Fibroblast of pulmonary artery (primary cell): ENCODE data around the gene SNAP47.

Source experiments
- DNase-seq: peaks from one replicate; pipeline ENCODE4 v3.0.0-alpha.2; 2010; ENCODE audit warnings: low read depth
- H3K4me3 ChIP-seq: replicated peaks from 2 replicates; pipeline ENCODE4 v1.5.1; 2011; ENCODE audit warnings: low read depth, mild to moderate bottlenecking, control low read depth, low read length, moderate library complexity
- TF ChIP-seq, protein P1 (sequence below): IDR thresholded peaks from 2 replicates; pipeline ENCODE4 v1.5.1; 2011; ENCODE audit warnings: mild to moderate bottlenecking, control low read depth, low read length, inconsistent platforms; ENCODE audit errors: missing control alignments

The SNAP47 gene

GRCh38 chr1:227768640-227769039, 33.4 kb downstream of the SNAP47 start:
- no peak overlapping the region for H3K4me3 ChIP-seq
- TF ChIP-seq, protein P1, sequence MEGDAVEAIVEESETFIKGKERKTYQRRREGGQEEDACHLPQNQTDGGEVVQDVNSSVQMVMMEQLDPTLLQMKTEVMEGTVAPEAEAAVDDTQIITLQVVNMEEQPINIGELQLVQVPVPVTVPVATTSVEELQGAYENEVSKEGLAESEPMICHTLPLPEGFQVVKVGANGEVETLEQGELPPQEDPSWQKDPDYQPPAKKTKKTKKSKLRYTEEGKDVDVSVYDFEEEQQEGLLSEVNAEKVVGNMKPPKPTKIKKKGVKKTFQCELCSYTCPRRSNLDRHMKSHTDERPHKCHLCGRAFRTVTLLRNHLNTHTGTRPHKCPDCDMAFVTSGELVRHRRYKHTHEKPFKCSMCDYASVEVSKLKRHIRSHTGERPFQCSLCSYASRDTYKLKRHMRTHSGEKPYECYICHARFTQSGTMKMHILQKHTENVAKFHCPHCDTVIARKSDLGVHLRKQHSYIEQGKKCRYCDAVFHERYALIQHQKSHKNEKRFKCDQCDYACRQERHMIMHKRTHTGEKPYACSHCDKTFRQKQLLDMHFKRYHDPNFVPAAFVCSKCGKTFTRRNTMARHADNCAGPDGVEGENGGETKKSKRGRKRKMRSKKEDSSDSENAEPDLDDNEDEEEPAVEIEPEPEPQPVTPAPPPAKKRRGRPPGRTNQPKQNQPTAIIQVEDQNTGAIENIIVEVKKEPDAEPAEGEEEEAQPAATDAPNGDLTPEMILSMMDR: no peak
- no peak for DNase-seq

DNA sequence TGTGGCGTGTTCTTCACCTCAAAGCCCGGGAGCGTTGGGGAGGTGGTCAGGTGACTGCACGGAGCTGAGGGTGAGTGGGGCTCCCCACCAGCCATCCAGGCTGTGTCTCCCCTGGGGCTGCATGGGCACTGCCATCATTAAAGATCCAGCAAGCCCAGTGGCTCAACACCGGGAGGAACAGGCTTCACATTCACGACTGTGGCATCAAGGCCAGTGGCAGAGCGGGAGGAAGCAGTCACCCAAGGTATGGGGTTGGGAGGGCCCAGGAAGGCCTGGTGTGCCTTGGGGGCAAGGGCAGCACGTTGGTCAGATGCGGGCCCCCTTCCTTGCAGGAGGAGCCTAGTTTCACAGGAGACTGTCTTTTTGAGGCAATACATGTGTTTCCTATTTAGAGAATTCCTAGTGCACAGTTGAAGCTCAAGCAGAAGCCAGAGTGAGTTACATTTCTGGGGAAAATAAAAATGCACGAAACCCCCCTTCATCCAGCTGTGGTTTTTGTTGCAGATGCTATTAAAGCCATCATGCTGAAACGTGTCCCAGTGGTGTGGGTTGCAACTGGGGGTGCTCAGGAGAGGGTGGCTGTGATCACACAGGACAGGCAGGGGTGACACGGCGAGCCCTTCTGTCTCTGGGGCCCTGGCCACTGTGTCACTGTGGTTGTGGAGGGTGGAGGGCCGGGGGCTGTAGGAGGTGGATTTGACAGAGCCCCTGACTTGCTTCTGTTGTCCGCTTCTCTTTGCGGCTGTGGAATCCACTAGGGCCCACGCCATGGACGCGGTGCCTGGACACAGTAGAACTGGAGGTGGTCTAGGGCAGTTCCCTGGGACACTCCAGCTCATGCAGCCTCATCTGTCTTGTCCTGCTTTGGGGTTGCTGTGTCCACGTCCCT, 34.1 kb downstream of the SNAP47 start:
- TF ChIP-seq, protein P1: no peak
- no peak for DNase-seq
- no peak overlapping the region for H3K4me3 ChIP-seq

DNA sequence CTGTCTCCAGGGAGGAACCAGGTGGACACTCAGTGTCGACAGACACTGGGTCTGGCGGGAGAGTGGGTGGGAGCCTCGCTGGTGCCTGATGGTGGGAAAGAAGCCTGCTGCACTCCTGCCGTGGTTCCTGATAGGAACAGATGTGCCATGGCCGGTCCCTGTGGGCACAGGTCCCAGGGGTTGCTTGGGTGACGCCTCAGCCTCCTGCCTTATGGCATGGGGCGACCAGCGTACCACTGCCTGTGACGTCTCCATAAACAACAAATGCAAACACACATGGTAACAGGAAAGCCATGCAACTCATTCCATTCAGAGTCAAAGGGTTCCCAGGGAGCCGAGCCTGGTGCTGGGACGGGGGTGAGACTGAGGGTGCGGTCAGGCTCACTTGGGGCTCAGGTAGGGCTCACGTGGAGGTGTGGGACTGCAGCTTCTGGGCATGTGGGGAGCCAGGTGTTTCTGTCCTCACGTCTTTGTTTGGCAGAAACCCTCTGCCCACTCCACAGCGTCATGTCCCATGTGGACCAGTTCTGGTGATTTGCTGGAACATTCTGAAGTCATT, 34.8 kb downstream of the SNAP47 start:
- no peak for DNase-seq
- TF ChIP-seq, protein P1: no peak
- H3K4me3 ChIP-seq: no peak overlapping the region

DNA sequence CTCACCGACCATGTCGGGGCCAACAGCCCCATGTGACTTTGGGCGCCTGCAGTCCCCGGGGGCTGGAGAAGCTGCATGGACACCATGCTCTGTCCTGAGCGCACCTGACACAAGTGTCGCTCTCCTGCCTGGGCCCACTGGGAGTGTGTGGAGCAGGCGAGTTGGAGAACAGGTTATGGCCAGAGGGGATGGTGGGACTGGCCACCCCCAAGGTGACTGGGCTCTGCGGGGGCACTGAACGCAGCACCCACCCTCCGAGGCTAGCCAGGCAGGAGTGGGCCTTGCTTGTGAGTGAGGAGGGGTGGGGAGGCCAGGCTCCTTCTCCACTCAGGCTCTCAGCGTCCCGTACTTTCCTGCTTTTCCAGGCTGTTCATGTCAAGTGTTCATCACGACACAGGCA, 35.6 kb downstream of the SNAP47 start:
- TF ChIP-seq, protein P1: no peak
- no peak overlapping the region for H3K4me3 ChIP-seq
- no peak for DNase-seq

DNA sequence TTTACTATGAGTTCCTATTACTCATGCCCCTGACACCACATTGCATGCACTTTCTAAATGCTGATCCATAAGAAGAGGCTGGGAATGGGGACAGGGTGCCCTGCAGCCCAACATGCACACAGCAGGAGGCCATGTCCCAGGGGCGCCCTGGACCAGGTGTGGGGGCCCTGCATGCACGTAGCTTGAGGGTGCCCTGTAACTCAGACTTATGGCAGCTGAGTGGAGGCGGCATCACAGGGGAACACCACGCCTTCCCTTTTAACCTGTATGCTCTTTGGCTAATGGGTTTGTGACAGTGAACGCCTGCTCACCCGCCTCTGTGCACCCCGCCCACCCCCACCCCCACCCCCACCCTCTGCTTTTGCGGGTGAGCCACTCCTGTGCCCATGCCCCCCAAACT, 36.1 kb downstream of the SNAP47 start:
- TF ChIP-seq, protein P1: no peak
- no peak for DNase-seq
- no peak overlapping the region for H3K4me3 ChIP-seq

DNA sequence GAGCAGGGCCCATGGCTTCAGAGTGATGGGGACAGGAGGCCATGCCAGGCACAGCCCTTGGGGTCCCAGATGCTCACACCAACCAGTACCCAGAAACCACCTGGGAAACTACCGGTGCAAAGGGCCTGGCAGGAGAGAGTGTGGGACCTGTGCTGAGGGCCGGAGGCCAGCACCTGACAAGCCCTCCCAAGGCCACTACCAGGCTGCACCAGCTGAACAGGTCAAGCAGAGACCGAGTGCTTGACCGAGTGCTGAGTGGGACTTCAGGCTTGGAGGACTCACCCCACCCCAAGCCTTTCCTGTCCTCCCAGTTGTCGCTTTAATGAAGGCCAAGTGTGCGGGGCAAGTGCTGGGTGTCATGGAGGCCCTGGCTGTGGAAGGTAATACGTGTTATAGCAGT, 36.5 kb downstream of the SNAP47 start:
- DNase-seq: no peak
- H3K4me3 ChIP-seq: no peak overlapping the region
- TF ChIP-seq, protein P1: no peak
